Esophagus squamous epithelium (tissue), 5 donors: Measurements from ENCODE around the gene EDC3. TPM values are rescaled to one million over a fixed set of nuclear protein-coding genes. Genes with fewer than 3 reads are reported as not detected.

Experiments used
- DNase-seq: peaks from one replicate; lab custom pipeline; 2025; lab: John Stamatoyannopoulos, UW
- H3K27ac ChIP-seq, 4 donors: fragments of 200-600 bp; sonication (generic); one replicate each; pipeline ENCODE4 v1.5.1; 2016 to 2019; ENCODE audit warnings: mild to moderate bottlenecking in 1 of 4
- H3K27me3 ChIP-seq, 4 donors: fragments of 200-600 bp; sonication (generic); 1 replicate in 3 of 4; 2 replicates in 1 of 4; pipeline versions ENCODE4 v1.5.1 to v1.6.0; 2017 to 2021; ENCODE audit warnings: antibody characterized with exemption in 1 of 4
- H3K36me3 ChIP-seq, 3 donors: fragments of 200-600 bp; sonication (generic); one replicate each; pipeline ENCODE4 v1.5.1; 2016 to 2019
- H3K4me1 ChIP-seq, 3 donors: fragments of 200-600 bp; sonication (generic); one replicate each; pipeline ENCODE4 v1.5.1; 2017 to 2019
- H3K4me3 ChIP-seq, 4 donors: fragments of 200-600 bp; sonication (generic); 1 replicate in 3 of 4; 2 replicates in 1 of 4; pipeline ENCODE4 v1.5.1; 2016 to 2019; ENCODE audit warnings: mild to moderate bottlenecking in 2 of 4, moderate library complexity in 1 of 4
- H3K9me3 ChIP-seq, 3 donors: fragments of 200-600 bp; sonication (generic); one replicate each; pipeline ENCODE4 v1.5.1; 2016 to 2019
- CTCF ChIP-seq, 6 experiments: fragments of 450-650 bp in 4 of 6; fragments of 200-600 bp in 2 of 6; sonication (generic) in 2 of 6; IDR thresholded peaks; one replicate each; pipeline ENCODE4 v1.5.1; 2016 to 2019; ENCODE audit warnings: antibody characterized with exemption in 6 of 6, mild to moderate bottlenecking in 4 of 6, moderate library complexity in 4 of 6
- POLR2A ChIP-seq, 4 donors: fragments of 450-650 bp; IDR thresholded peaks; one replicate each; pipeline ENCODE4 v1.6.1; 2017; ENCODE audit warnings: antibody characterized with exemption in 4 of 4, mild to moderate bottlenecking in 4 of 4, moderate library complexity in 3 of 4
- WGBS, 2 donors: methylation state at CpG; one replicate each; pipeline ENCODE4 v1.1.5; 2018; 5-methylcytosine and 5-hydroxymethylcytosine counted together
- intact Hi-C: fragments of 100-400 bp; cut with DNase I; formaldehyde crosslinking; loops from one replicate; pipeline ENCODE4 v1.15.0; 2022
- total RNA-seq, 4 donors: library from RNA; depleted of rRNA; stranded (reverse); fragments of >200 nt; gene quantifications; one replicate each; pipeline ENCODE4 v1.1.0, GENCODE V29; 2016
- donor health status: DM: yes; HTN: yes; CAD: no.

EDC3 gene
- total RNA-seq, 4 donors from 2014 or later = 10.0 to 17.4 (median 13.2) TPM

GRCh38 chr15:74608786-74609185 lies 87.0 kb downstream of the EDC3 start:
- H3K27me3 ChIP-seq = no peaks in the 10 kb centered on the region
- H3K27ac ChIP-seq = no peak overlapping the region
- H3K4me1 ChIP-seq = peaks cover 0 to 18% (median 0%) of the 10 kb centered on the region in 3 donors
- no peak for DNase-seq
- H3K9me3 ChIP-seq = no peaks in the 10 kb centered on the region
- 100% methylated on average over 1 of the region's 3 CpGs; no CpG with 5 or more reads in 1 of the 2 donors for WGBS, 2 donors
- H3K4me3 ChIP-seq = no peak overlapping the region
- intact Hi-C loops = no loop called here
- TF ChIP-seq POLR2A (IDR thresholded peaks at IDR 0.05) (no peak), CTCF (IDR thresholded peaks at IDR 0.05) (no peak)
- H3K36me3 ChIP-seq = no peaks in the 10 kb centered on the region

- H3K36me3 ChIP-seq = no peaks in the 10 kb centered on the region
- WGBS, 2 donors = 67 to 73% methylated on average over 1 of the region's 1 CpG
- no peaks in the 10 kb centered on the region for H3K27me3 ChIP-seq
- no peak for DNase-seq
- TF ChIP-seq CTCF (IDR thresholded peaks at IDR 0.05) = no peak
- H3K4me3 ChIP-seq = no peak overlapping the region
- H3K27ac ChIP-seq = no peak overlapping the region
- H3K4me1 ChIP-seq = peaks cover 0 to 8% (median 0%) of the 10 kb centered on the region in 3 donors
- H3K9me3 ChIP-seq = no peaks in the 10 kb centered on the region
- intact Hi-C loops = no loop called here
Measured at GRCh38 chr15:74605795-74606150, 90.1 kb downstream of the EDC3 start.

GRCh38 chr15:74604983-74605794 lies 90.6 kb downstream of the EDC3 start:
- intact Hi-C loops = no loop called here
- Histone ChIP-seq H3K27me3 (no peaks in the 10 kb centered on the region), H3K4me1 (peaks cover 0 to 2% (median 0%) of the 10 kb centered on the region in 3 donors), H3K27ac (no peak overlapping the region), H3K9me3 (no peaks in the 10 kb centered on the region), H3K36me3 (no peaks in the 10 kb centered on the region), H3K4me3 (no peak overlapping the region)
- WGBS, 2 donors = 66 to 79% methylated on average over 7 of the region's 12 CpGs
- no peak for DNase-seq
- TF ChIP-seq CTCF (IDR thresholded peaks at IDR 0.05) (no peak), POLR2A (IDR thresholded peaks at IDR 0.05) (no peak)

- Histone ChIP-seq H3K9me3 (no peaks in the 10 kb centered on the region), H3K36me3 (no peaks in the 10 kb centered on the region), H3K4me1 (peaks cover 0 to 10% (median 6%) of the 10 kb centered on the region in 3 donors), H3K4me3 (no peak overlapping the region), H3K27me3 (no peaks in the 10 kb centered on the region), H3K27ac (no peak overlapping the region)
- 90 to 100% methylated on average over 1 to 2 of the region's 11 CpGs for WGBS, 2 donors
- intact Hi-C loops = no loop called here
- no peak for TF ChIP-seq POLR2A (IDR thresholded peaks at IDR 0.05)
- TF ChIP-seq CTCF (IDR thresholded peaks at IDR 0.05) = no peak
- no peak for DNase-seq
Measured at GRCh38 chr15:74603789-74604705, 91.8 kb downstream of the EDC3 start.
